ENCODE measurements around the gene MVB12B.
A peak's percentile ranks its signal among the peaks of the same experiment; 100 is the strongest.

MVB12B gene

DNA sequence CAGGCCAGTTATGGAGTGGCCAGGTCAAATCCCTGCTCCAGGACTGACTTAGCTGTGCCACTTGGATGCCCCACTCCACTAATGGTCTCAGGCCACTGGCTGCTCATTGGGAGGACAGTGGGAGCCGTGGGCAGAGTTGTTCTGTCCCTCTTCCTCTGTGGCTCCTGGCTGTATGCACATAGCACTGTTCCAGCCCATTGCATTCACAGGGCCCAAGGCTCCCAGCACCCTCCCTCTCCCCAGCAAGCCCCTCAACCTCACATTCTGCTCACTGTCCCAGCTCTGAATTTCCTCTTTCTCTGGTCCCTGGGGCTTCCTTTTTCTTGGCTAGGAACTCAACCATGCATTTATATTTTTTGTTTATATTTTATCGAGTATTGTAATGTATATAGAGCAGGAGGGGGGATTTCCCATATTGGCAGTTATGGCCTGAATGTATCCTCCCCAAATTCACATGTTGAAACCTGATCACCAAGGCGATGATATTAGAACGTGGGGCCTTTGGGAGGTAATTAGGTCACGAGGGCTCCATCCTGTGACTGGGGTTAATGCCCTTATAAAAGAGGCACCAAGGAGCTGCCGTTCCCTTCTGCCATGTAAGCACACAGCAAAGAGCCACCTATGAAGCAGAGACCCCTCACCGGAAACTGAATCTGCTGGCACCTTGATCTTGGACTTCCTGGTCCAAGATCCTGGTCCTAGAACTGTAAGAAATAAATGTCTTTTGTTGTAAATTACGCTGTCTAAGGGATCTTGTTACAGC, 17.0 kb upstream of the MVB12B start:
- no peak for TF ChIP-seq CTCF (IDR thresholded peaks at IDR 0.05; ENCODE audit: low read depth, low read length, missing control alignments)
- in situ Hi-C loops (cut with HindIII; ENCODE audit: low sequenced_read_pairs): no loop called here
- DNase-seq (ENCODE audit: low read depth): no peak
- H3K4me3 ChIP-seq (ENCODE audit: low read depth, low read length): no peak overlapping the region

GRCh38 chr9:126312584-126313551, 13.8 kb upstream of the MVB12B start:
- no peak overlapping the region for H3K4me3 ChIP-seq (ENCODE audit: low read depth, low read length)
- in situ Hi-C loops (cut with HindIII; ENCODE audit: low sequenced_read_pairs): no loop called here
- TF ChIP-seq CTCF (IDR thresholded peaks at IDR 0.05; ENCODE audit: low read depth, low read length, missing control alignments): no peak
- DNase-seq (ENCODE audit: low read depth): no peak

GRCh38 chr9:126316085-126316655, 10.5 kb upstream of the MVB12B start:
- no peak for TF ChIP-seq CTCF (IDR thresholded peaks at IDR 0.05; ENCODE audit: low read depth, low read length, missing control alignments)
- H3K4me3 ChIP-seq (ENCODE audit: low read depth, low read length): no peak overlapping the region
- in situ Hi-C loops (cut with HindIII; ENCODE audit: low sequenced_read_pairs): loop anchor here (5.0 kb wide), 1 partner anchor 76 kb away; no protein-coding TSS in a partner anchor
- DNase-seq (ENCODE audit: low read depth): no peak

GRCh38 chr9:126317513-126317912, 9.1 kb upstream of the MVB12B start:
- in situ Hi-C loops (cut with HindIII; ENCODE audit: low sequenced_read_pairs): loop anchor here (5.0 kb wide), 1 partner anchor 75 kb away; no protein-coding TSS in a partner anchor
- peak; percentile 20 for TF ChIP-seq CTCF (IDR thresholded peaks at IDR 0.05; ENCODE audit: low read depth, low read length, missing control alignments)
- DNase-seq (ENCODE audit: low read depth): no peak

GRCh38 chr9:126318858-126319257, 7.8 kb upstream of the MVB12B start:
- TF ChIP-seq CTCF (IDR thresholded peaks at IDR 0.05; ENCODE audit: low read depth, low read length, missing control alignments): no peak
- H3K4me3 ChIP-seq (ENCODE audit: low read depth, low read length): no peak overlapping the region
- no peak for DNase-seq (ENCODE audit: low read depth)
- in situ Hi-C loops (cut with HindIII; ENCODE audit: low sequenced_read_pairs): loop anchor here (5.0 kb wide), 1 partner anchor 73 kb away; no protein-coding TSS in a partner anchor

More at GRCh38 chr9:126317513-126317912, 9.1 kb upstream of the MVB12B start:
- no peak overlapping the region for H3K4me3 ChIP-seq (ENCODE audit: low read depth, low read length)

DNA sequence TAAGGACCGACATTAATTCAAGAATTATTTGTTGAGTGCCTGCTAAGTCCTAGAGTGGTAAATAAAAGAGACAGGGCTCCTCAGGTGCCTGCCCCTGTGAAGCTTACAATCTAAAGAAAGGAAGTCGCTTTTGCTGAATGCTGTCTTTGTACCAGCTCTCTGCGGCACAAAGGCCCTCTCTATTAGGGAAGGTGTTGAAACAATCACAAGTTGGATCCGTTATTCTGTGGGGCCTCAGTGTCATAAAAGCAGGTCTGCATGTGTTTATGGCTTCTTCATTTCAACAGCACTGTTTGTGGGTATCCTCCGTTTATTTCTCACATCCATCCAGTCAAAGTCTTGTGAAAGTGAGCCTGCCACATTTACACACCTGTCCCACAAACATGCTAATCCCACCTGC, 7.0 kb upstream of the MVB12B start:
- no peak for TF ChIP-seq CTCF (IDR thresholded peaks at IDR 0.05; ENCODE audit: low read depth, low read length, missing control alignments)
- no peak overlapping the region for H3K4me3 ChIP-seq (ENCODE audit: low read depth, low read length)
- in situ Hi-C loops (cut with HindIII; ENCODE audit: low sequenced_read_pairs): loop anchor here (5.0 kb wide), 1 partner anchor 73 kb away; no protein-coding TSS in a partner anchor
- DNase-seq (ENCODE audit: low read depth): no peak

Measured in astrocyte of the cerebellum (primary cell).